Activated T-helper 1 cell treated with anti-CD3 and anti-CD28 coated beads, Interleukin-2, amount 50 U/mL, for 16 hours (primary cell): ENCODE data around the gene PSMC6.
A peak's percentile ranks its signal among the peaks of the same experiment; 100 is the strongest.
"Not testable (repeated sequence)": the region's sequence is repeated elsewhere in the genome, so short reads cannot be mapped to it uniquely, and the experiment has no call there.

ENCODE experiments used
- DNase-seq, 2 donors: peaks; one replicate each; pipeline ENCODE4 v3.0.0-alpha.2; 2020; ENCODE audit warnings: low read depth in 1 of 2, low spot score in 1 of 2

The PSMC6 gene

GRCh38 chr14:52716155-52716554, 9.2 kb downstream of the PSMC6 start:
- DNase-seq, result no peak

- no peak for DNase-seq
Observed at GRCh38 chr14:52723514-52724359, 16.7 kb downstream of the PSMC6 start.

GRCh38 chr14:52724360-52724644, 17.3 kb downstream of the PSMC6 start:
- no peak for DNase-seq

- not testable (repeated sequence) for DNase-seq
Observed at GRCh38 chr14:52727509-52727908, 20.5 kb downstream of the PSMC6 start.

- not testable (repeated sequence) for DNase-seq
Observed at GRCh38 chr14:52729035-52729434, 22.0 kb downstream of the PSMC6 start.

GRCh38 chr14:52729585-52729924, 22.6 kb downstream of the PSMC6 start:
- no peak for DNase-seq

- peak; percentile 94 to 97 for DNase-seq
Observed at GRCh38 chr14:52729925-52730708, 23.1 kb downstream of the PSMC6 start, which contains the start of gene STYX. Gene STYX (plus strand): TSS chr14:52730166. CDS start chr14:52730475, 309 bp downstream.

- DNase-seq, result no peak
Observed at GRCh38 chr14:52730709-52731111, 23.7 kb downstream of the PSMC6 start.

- no peak for DNase-seq
Observed at GRCh38 chr14:52733824-52734223, 26.8 kb downstream of the PSMC6 start.

- DNase-seq, result no peak
Observed at GRCh38 chr14:52735921-52736489, 29.0 kb downstream of the PSMC6 start.

- no peak for DNase-seq
Observed at GRCh38 chr14:52738409-52738808, 31.4 kb downstream of the PSMC6 start.

- DNase-seq, result no peak
Observed at GRCh38 chr14:52740751-52741150, 33.8 kb downstream of the PSMC6 start.

GRCh38 chr14:52741865-52742264, 34.9 kb downstream of the PSMC6 start:
- DNase-seq, result no peak

GRCh38 chr14:52748647-52749292, 41.8 kb downstream of the PSMC6 start:
- DNase-seq, result no peak

- no peak for DNase-seq
Observed at GRCh38 chr14:52755607-52756316, 48.8 kb downstream of the PSMC6 start.

- DNase-seq, result no peak
Observed at GRCh38 chr14:52759145-52759544, 52.1 kb downstream of the PSMC6 start.

- not testable (repeated sequence) for DNase-seq
Observed at GRCh38 chr14:52762923-52763322, 55.9 kb downstream of the PSMC6 start.

GRCh38 chr14:52767058-52767833, 60.2 kb downstream of the PSMC6 start:
- no peak for DNase-seq

- DNase-seq, result no peak
Observed at GRCh38 chr14:52769887-52770286, 62.9 kb downstream of the PSMC6 start.

GRCh38 chr14:52776816-52777215, 69.8 kb downstream of the PSMC6 start:
- DNase-seq, result no peak
